HCT116 (cell line): ENCODE measurements around the gene PGAM5. TPM values are rescaled to one million over a fixed set of nuclear protein-coding genes. Genes with fewer than 3 reads are reported as not detected.
A peak's percentile ranks its signal among the peaks of the same experiment; 100 is the strongest.

Experiments
- ATAC-seq: fragments of 200-7000 bp; cut with Tn5 transposase; 2 replicates; pipeline ENCODE4 v1.9.1; 2020; ENCODE audit warnings: mild to moderate bottlenecking, moderate library complexity
- BruUV-seq: library from RNA; stranded (reverse); fragments of 400-500 nt; replicated peaks from 2 replicates; lab custom pipeline; 2021; lab: Mats Ljungman, UMichigan
- CTCF ChIA-PET: fragments of 300-600 bp; sonication (Branson Sonifier 250); formaldehyde crosslinking; loops from one replicate; lab custom pipeline; 2021; ENCODE audit warnings: antibody characterized with exemption; lab: Charles Lee
- POLR2A ChIA-PET: fragments of 300-600, 350-600 bp; sonication (Branson Sonifier 250); formaldehyde crosslinking; loops from one replicate; lab custom pipeline; 2021; ENCODE audit warnings: antibody characterized with exemption; lab: Charles Lee
- RAD21 ChIA-PET, 2 experiments: fragments of 300-600 bp; sonication (Branson Sonifier 250); formaldehyde crosslinking; loops; one replicate each; lab custom pipeline; 2023; ENCODE audit warnings: low total read pairs in 2 of 2; ENCODE audit not compliant: uncharacterized antibody in 2 of 2, unreplicated experiment in 2 of 2, low non-redundant PET in 1 of 2; lab: Charles Lee
- DNase-seq: peaks from one replicate; pipeline ENCODE4 v3.0.0-alpha.2; 2010; ENCODE audit warnings: low read depth, low spot score
- H2AFZ ChIP-seq: fragments of 200-600 bp; shearing (Covaris generic), sonication (generic); 2 replicates; pipeline ENCODE4 v1.6.1; 2017; ENCODE audit warnings: low read depth, mixed run types, mixed read lengths, antibody characterized with exemption, low read length; ENCODE audit not compliant: poor library complexity, severe bottlenecking
- H3K27ac ChIP-seq: 2 replicates; pipeline ENCODE4 v1.5.1; 2012; ENCODE audit warnings: low read depth, low read length
- H3K27me3 ChIP-seq: fragments of 200-600 bp; sonication (generic); 2 replicates; pipeline ENCODE4 v1.6.1; 2016; ENCODE audit warnings: mixed run types, low read length, mixed read lengths; ENCODE audit not compliant: insufficient read depth
- H3K36me3 ChIP-seq, 2 experiments: fragments of 200-500 bp in 1 of 2; fragments of 200-600 bp in 1 of 2; sonication (Bioruptor generic) in 1 of 2; sonication (generic) in 1 of 2; 2 replicates each; pipeline versions ENCODE4 v1.5.1 to v1.6.1; 2014 to 2016; ENCODE audit warnings: low read length in 2 of 2, inconsistent platforms in 1 of 2, mixed read lengths in 1 of 2, mixed run types in 1 of 2; ENCODE audit not compliant: insufficient read depth in 2 of 2, control insufficient read depth in 1 of 2
- H3K4me1 ChIP-seq, 2 experiments: fragments of 200-600 bp in 1 of 2; sonication (generic) in 1 of 2; 2 replicates each; pipeline versions ENCODE4 v1.5.1 to v1.6.1; 2012 to 2017; ENCODE audit warnings: low read length in 2 of 2, inconsistent platforms in 1 of 2, mild to moderate bottlenecking in 1 of 2, mixed read lengths in 1 of 2, mixed run types in 1 of 2, moderate library complexity in 1 of 2; ENCODE audit not compliant: insufficient read depth in 2 of 2, control insufficient read depth in 1 of 2
- H3K4me2 ChIP-seq: fragments of 200-600 bp; sonication (generic); 2 replicates; pipeline ENCODE4 v1.6.1; 2017; ENCODE audit warnings: mixed run types, low read length, mixed read lengths
- H3K4me3 ChIP-seq, 2 experiments: fragments of 200-600 bp in 1 of 2; sonication (generic) in 1 of 2; replicated peaks in 1 of 2; 2 replicates each; pipeline ENCODE4 v1.5.1; 2011 to 2016; ENCODE audit warnings: low read length in 2 of 2, control low read depth in 1 of 2, low read depth in 1 of 2, mild to moderate bottlenecking in 1 of 2, mixed read lengths in 1 of 2, mixed run types in 1 of 2
- H3K79me2 ChIP-seq: fragments of 200-600 bp; sonication (generic); 2 replicates; pipeline ENCODE4 v1.6.1; 2017; ENCODE audit warnings: mild to moderate bottlenecking, mixed run types, low read length, moderate library complexity, mixed read lengths; ENCODE audit not compliant: insufficient read depth
- H3K9ac ChIP-seq: fragments of 200-600 bp; sonication (generic); 2 replicates; pipeline ENCODE4 v1.6.1; 2016; ENCODE audit warnings: low read length, mixed read lengths
- H3K9me2 ChIP-seq: fragments of 200-600 bp; sonication (generic), shearing (Covaris generic); 2 replicates; pipeline ENCODE4 v1.6.1; 2017; ENCODE audit warnings: mixed run types, mild to moderate bottlenecking, moderate library complexity; ENCODE audit not compliant: insufficient read depth
- H3K9me3 ChIP-seq, 2 experiments: fragments of 200-500 bp in 1 of 2; fragments of 200-600 bp in 1 of 2; sonication (Bioruptor generic) in 1 of 2; sonication (generic) in 1 of 2; 2 replicates each; pipeline ENCODE4 v1.6.1; 2014 to 2017; ENCODE audit warnings: low read length in 2 of 2, mixed read lengths in 2 of 2, inconsistent platforms in 1 of 2, low read depth in 1 of 2, mild to moderate bottlenecking in 1 of 2, mixed run types in 1 of 2, moderate library complexity in 1 of 2; ENCODE audit not compliant: control insufficient read depth in 1 of 2, insufficient read depth in 1 of 2
- H4K20me1 ChIP-seq: fragments of 200-600 bp; sonication (generic), shearing (Covaris generic); 2 replicates; pipeline ENCODE4 v1.6.1; 2017; ENCODE audit warnings: mixed run types, mild to moderate bottlenecking, moderate library complexity; ENCODE audit not compliant: insufficient read depth
- CBX3 ChIP-seq: IDR thresholded peaks from 2 replicates; pipeline ENCODE4 v1.6.1; 2012; ENCODE audit warnings: low read depth
- ELF1 ChIP-seq: IDR thresholded peaks from 2 replicates; pipeline ENCODE4 v1.6.1; 2012; ENCODE audit warnings: low read depth, borderline replicate concordance
- EZH2phosphoT487 ChIP-seq: fragments of 200-600 bp; IDR thresholded peaks from 2 replicates; pipeline ENCODE4 v1.6.1; 2018; ENCODE audit warnings: antibody characterized with exemption, borderline replicate concordance
- JUND ChIP-seq: IDR thresholded peaks from 2 replicates; pipeline ENCODE4 v1.6.1; 2012
- POLR2A ChIP-seq: IDR thresholded peaks from 2 replicates; pipeline ENCODE4 v1.7.0; 2011; ENCODE audit warnings: borderline replicate concordance; ENCODE audit not compliant: insufficient read depth, insufficient read length; ENCODE audit errors: extremely low read depth
- TCF7L2 ChIP-seq: IDR thresholded peaks from 2 replicates; pipeline ENCODE4 v1.7.0; 2011; ENCODE audit warnings: borderline replicate concordance, inconsistent platforms; ENCODE audit not compliant: insufficient read depth, insufficient read length; ENCODE audit errors: extremely low read depth
- ZFX ChIP-seq: fragments of 450-650 bp; IDR thresholded peaks from 2 replicates; pipeline ENCODE4 v1.6.1; 2017
- intact Hi-C: fragments of 100-400 bp; cut with micrococcal nuclease; formaldehyde crosslinking; loops from 2 replicates; pipeline ENCODE4 v1.10.0; 2022
- total RNA-seq: library from RNA; stranded (reverse); gene quantifications from one replicate; pipeline ENCODE4 v1.2.1, GENCODE V29; 2021; ENCODE audit not compliant: unreplicated experiment
- TF ChIP-seq, protein P1 (sequence below): IDR thresholded peaks from 2 replicates; pipeline ENCODE4 v1.6.1; 2011; ENCODE audit warnings: mild to moderate bottlenecking, low read length, moderate library complexity; ENCODE audit not compliant: insufficient replicate concordance; ENCODE audit errors: extremely low read depth
- TF ChIP-seq, protein P2 (sequence below), 3 experiments: fragments of 200-600 bp in 1 of 3; sonication (generic) in 1 of 3; IDR thresholded peaks in 2 of 3; conservative IDR thresholded peaks in 1 of 3; 2 replicates each; pipeline ENCODE4 v1.5.1; 2012 to 2017; ENCODE audit warnings: low read depth in 2 of 3, low read length in 2 of 3, antibody characterized with exemption in 1 of 3, borderline replicate concordance in 1 of 3, control low read depth in 1 of 3, mild to moderate bottlenecking in 1 of 3, mixed read lengths in 1 of 3, mixed run types in 1 of 3, moderate library complexity in 1 of 3; ENCODE audit not compliant: insufficient read depth in 1 of 3

The PGAM5 gene
- total RNA-seq, 1 experiment from 2014 or later, result 98.3 TPM

DNA sequence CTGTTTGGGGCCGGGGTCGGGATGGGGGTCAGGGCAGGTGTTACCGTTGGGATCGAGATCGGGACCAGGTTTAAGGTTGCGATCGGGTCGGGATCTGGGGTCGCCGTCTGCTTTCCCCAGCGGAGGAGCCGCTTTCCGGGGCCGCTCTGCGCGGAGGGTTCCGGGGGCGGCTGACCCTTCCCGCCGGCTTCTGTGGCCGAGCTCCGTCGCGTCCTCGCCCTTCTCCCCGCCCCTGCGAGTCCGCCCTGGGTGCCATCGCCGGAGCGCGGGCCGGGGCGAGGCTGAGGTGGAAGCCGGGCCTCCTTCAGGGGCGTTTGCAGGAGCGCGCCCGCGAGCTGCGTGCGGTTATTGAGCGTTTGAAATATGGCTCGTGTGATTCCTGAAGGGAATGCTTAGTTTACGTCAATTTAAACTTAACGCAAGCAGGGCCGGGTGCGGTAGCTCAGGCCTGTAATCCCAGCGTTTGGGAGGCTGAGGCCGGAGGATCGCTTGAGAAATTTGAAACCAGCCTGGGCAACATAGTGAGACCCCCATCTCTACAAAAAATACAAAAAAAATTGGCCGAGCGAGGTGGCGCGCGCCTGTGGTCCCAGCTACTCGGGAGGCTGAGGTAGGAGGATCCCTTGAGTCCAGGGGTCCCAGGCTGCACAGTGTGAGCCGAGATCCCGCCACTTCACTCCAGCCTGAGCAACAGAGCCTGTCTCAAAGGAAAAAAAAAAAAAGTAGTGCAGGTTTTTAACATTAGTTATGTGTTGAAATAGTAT lies 620 bp downstream of the PGAM5 start:
- ATAC-seq (peak; percentile 28), DNase-seq (no peak)
- peaks cover 5 to 18% of the 10 kb centered on the region in 2 experiments for H3K4me1 ChIP-seq
- H2AFZ ChIP-seq, result no peak overlapping the region
- H3K4me3 ChIP-seq, result peak overlapping the region; percentile 78 to 85
- no peaks in the 10 kb centered on the region for H3K9me3 ChIP-seq
- H3K27ac ChIP-seq, result peak overlapping the region; percentile 91
- RAD21 ChIA-PET, result no interaction called here
- H4K20me1 ChIP-seq, result peaks cover 3% of the 10 kb centered on the region; the same call in 1 of the 2 replicates
- peaks cover 53% of the 10 kb centered on the region for H3K79me2 ChIP-seq
- intact Hi-C loops, result no loop called here
- CTCF ChIA-PET, result no interaction called here
- peak overlapping the region; percentile 99 for H3K4me2 ChIP-seq
- H3K9ac ChIP-seq, result peak overlapping the region; percentile 93
- BruUV-seq, result no TSS peak
- H3K27me3 ChIP-seq, result no peaks in the 10 kb centered on the region
- POLR2A ChIA-PET, result no interaction called here
- H3K36me3 ChIP-seq, result peaks cover 10% of the 10 kb centered on the region in 2 experiments; a peak in 3 of 4 replicates
- peak; percentile 67; the same call in 1 of the 2 replicates for TF ChIP-seq ZFX
- no peak for TF ChIP-seq POLR2A
- TF ChIP-seq, all 23 proteins: peak for 1
- no peaks in the 10 kb centered on the region for H3K9me2 ChIP-seq

DNA sequence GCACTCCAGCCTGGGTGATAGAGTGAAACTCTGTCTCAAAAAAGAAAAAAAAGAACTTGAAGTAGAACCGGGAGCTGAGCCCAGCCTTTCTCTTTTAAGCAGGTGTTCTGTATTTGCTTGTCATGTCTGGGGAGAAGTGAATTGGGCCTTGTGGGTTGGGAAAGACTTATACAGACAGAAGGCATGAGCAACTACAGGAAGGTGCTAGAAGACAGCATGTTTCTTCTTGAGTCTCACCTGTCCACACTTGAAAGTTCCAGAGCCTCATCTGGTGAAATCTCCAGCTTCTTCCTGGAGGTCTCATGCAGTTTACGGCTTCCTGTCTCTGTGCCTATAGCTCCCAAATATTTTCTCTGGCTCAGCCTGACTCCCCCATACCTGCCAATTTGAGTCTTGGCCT lies 2.5 kb downstream of the PGAM5 start:
- H3K4me2 ChIP-seq, result no peak overlapping the region
- peaks cover 3% of the 10 kb centered on the region; the same call in 1 of the 2 replicates for H4K20me1 ChIP-seq
- no peaks in the 10 kb centered on the region for H3K9me2 ChIP-seq
- POLR2A ChIA-PET, result no interaction called here
- DNase-seq (no peak), ATAC-seq (no peak)
- peaks cover 61% of the 10 kb centered on the region for H3K79me2 ChIP-seq
- peaks cover 5 to 18% of the 10 kb centered on the region in 2 experiments for H3K4me1 ChIP-seq
- 0 out of 2 replicates have a peak overlapping the region, but pooled peaks have one; percentile 10 for H3K27ac ChIP-seq
- no peak overlapping the region for H2AFZ ChIP-seq
- no peak overlapping the region for H3K9ac ChIP-seq
- intact Hi-C loops, result no loop called here
- TF ChIP-seq, protein P1, sequence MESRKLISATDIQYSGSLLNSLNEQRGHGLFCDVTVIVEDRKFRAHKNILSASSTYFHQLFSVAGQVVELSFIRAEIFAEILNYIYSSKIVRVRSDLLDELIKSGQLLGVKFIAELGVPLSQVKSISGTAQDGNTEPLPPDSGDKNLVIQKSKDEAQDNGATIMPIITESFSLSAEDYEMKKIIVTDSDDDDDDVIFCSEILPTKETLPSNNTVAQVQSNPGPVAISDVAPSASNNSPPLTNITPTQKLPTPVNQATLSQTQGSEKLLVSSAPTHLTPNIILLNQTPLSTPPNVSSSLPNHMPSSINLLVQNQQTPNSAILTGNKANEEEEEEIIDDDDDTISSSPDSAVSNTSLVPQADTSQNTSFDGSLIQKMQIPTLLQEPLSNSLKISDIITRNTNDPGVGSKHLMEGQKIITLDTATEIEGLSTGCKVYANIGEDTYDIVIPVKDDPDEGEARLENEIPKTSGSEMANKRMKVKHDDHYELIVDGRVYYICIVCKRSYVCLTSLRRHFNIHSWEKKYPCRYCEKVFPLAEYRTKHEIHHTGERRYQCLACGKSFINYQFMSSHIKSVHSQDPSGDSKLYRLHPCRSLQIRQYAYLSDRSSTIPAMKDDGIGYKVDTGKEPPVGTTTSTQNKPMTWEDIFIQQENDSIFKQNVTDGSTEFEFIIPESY, result no peak
- no peak for TF ChIP-seq TCF7L2
- TF ChIP-seq CBX3, result no peak
- no peak for TF ChIP-seq ELF1
- TF ChIP-seq, protein P2, sequence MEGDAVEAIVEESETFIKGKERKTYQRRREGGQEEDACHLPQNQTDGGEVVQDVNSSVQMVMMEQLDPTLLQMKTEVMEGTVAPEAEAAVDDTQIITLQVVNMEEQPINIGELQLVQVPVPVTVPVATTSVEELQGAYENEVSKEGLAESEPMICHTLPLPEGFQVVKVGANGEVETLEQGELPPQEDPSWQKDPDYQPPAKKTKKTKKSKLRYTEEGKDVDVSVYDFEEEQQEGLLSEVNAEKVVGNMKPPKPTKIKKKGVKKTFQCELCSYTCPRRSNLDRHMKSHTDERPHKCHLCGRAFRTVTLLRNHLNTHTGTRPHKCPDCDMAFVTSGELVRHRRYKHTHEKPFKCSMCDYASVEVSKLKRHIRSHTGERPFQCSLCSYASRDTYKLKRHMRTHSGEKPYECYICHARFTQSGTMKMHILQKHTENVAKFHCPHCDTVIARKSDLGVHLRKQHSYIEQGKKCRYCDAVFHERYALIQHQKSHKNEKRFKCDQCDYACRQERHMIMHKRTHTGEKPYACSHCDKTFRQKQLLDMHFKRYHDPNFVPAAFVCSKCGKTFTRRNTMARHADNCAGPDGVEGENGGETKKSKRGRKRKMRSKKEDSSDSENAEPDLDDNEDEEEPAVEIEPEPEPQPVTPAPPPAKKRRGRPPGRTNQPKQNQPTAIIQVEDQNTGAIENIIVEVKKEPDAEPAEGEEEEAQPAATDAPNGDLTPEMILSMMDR (IDR thresholded peaks at IDR 0.05 in 2 of 3, conservative IDR thresholded peaks at IDR 0.05 in 1 of 3; ENCODE audit: borderline replicate concordance in 1 of 3, insufficient read depth in 1 of 3, low read depth in 2 of 3, low read length in 2 of 3), result no peak
- no peak for TF ChIP-seq JUND
- no peak for TF ChIP-seq EZH2phosphoT487
- no peak overlapping the region for H3K4me3 ChIP-seq
- RAD21 ChIA-PET, result no interaction called here
- H3K36me3 ChIP-seq, result peaks cover 10 to 14% of the 10 kb centered on the region in 2 experiments; a peak in 3 of 4 replicates
- H3K9me3 ChIP-seq, result no peaks in the 10 kb centered on the region
- BruUV-seq, result no TSS peak
- CTCF ChIA-PET, result no interaction called here
- no peaks in the 10 kb centered on the region for H3K27me3 ChIP-seq
